Measurements from ENCODE around the gene HIVEP2.

DNA sequence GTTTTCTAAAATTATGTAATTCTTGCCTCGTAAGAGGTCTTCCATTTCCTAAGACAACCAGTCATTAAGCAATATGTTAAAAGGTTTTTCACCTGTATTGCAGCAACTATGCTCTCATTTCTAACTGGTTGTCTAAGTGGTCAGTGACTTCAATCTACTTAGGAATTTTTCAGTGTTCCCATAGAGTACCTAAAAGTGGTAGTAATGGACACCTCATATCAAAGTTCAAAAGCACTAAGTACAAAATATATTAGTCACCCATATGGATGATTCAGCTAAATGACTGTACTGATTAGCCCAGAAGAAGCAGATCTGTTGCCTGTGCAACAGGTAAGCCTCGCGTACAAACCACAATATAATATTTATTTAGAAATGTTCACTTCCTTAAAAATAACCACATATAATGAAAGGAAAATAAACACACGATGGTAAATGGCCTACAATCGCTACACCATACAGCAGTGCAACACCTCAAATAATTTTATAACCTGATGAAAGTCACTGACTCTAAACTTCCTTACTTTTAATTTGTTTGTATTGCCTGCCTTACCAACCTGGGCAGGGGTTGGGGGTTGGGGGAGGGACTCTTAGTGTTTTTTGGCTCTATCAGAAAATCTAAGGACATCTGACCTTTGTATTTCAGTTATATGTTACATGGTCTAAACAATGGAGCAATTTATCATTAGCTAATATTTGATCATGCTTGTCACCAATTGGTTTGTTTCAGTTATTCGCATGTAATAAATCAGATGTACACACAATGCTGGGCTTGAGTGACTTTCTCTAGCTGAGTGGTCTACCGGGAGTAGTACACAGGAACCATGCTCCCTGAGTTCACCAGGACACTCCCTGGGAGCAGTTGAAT, 105.9 kb downstream of the HIVEP2 start:
- TF ChIP-seq, protein P1, sequence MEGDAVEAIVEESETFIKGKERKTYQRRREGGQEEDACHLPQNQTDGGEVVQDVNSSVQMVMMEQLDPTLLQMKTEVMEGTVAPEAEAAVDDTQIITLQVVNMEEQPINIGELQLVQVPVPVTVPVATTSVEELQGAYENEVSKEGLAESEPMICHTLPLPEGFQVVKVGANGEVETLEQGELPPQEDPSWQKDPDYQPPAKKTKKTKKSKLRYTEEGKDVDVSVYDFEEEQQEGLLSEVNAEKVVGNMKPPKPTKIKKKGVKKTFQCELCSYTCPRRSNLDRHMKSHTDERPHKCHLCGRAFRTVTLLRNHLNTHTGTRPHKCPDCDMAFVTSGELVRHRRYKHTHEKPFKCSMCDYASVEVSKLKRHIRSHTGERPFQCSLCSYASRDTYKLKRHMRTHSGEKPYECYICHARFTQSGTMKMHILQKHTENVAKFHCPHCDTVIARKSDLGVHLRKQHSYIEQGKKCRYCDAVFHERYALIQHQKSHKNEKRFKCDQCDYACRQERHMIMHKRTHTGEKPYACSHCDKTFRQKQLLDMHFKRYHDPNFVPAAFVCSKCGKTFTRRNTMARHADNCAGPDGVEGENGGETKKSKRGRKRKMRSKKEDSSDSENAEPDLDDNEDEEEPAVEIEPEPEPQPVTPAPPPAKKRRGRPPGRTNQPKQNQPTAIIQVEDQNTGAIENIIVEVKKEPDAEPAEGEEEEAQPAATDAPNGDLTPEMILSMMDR (IDR thresholded peaks at IDR 0.05) = no peak
- TF ChIP-seq POLR2A (IDR thresholded peaks at IDR 0.05) = no peak

All from lower leg skin (tissue), 3 donors.